GM18951 (cell line): ENCODE results near the gene KCNA5.

Source experiments
- POLR2A ChIP-seq: IDR thresholded peaks from 4 replicates; pipeline ENCODE4 v1.6.1; 2011; ENCODE audit warnings: mild to moderate bottlenecking; ENCODE audit not compliant: insufficient read length, insufficient read depth; ENCODE audit errors: extremely low read depth
- in situ Hi-C: fragments of 300-500 bp; cut with MboI; formaldehyde crosslinking; loops from one replicate; pipeline ENCODE4 v1.12.0; 2022; ENCODE audit warnings: low sequenced_read_pairs, mixed read lengths, inconsistent platforms; ENCODE audit not compliant: unreplicated experiment

Gene KCNA5

GRCh38 chr12:5043589-5044419, at the start of gene KCNA5:
KCNA5 (plus strand) TSS chr12:5043879; CDS start chr12:5044148, 269 bp downstream.
- TF ChIP-seq POLR2A, result no peak
- in situ Hi-C loops, result no loop called here

GRCh38 chr12:4994622-4995021, 49.1 kb upstream of the KCNA5 start:
- in situ Hi-C loops, result loop anchor here (10.0 kb wide), 1 partner anchor 130 kb away; no protein-coding TSS in a partner anchor
- TF ChIP-seq POLR2A, result no peak

GRCh38 chr12:4996714-4997113, 47.0 kb upstream of the KCNA5 start:
- TF ChIP-seq POLR2A, result no peak
- in situ Hi-C loops, result loop anchor here (10.0 kb wide), 1 partner anchor 132 kb away; no protein-coding TSS in a partner anchor

GRCh38 chr12:4997939-4998338, 45.7 kb upstream of the KCNA5 start:
- in situ Hi-C loops, result loop anchor here (10.0 kb wide), 1 partner anchor 133 kb away; no protein-coding TSS in a partner anchor

GRCh38 chr12:5000204-5000603, 43.5 kb upstream of the KCNA5 start:
- TF ChIP-seq POLR2A, result no peak
- in situ Hi-C loops, result no loop called here

More at GRCh38 chr12:4997939-4998338, 45.7 kb upstream of the KCNA5 start:
- TF ChIP-seq POLR2A, result no peak

- no peak for TF ChIP-seq POLR2A
- in situ Hi-C loops, result no loop called here
These were observed 42.9 kb upstream of the KCNA5 start for GRCh38 chr12:5000658-5001385.

- in situ Hi-C loops, result no loop called here
- TF ChIP-seq POLR2A, result no peak
These were observed 40.5 kb upstream of the KCNA5 start for GRCh38 chr12:5003025-5003666.

GRCh38 chr12:5008661-5009060, 35.0 kb upstream of the KCNA5 start:
- TF ChIP-seq POLR2A, result no peak
- in situ Hi-C loops, result no loop called here

GRCh38 chr12:5010151-5010550, 33.5 kb upstream of the KCNA5 start:
- no peak for TF ChIP-seq POLR2A
- in situ Hi-C loops, result no loop called here

- TF ChIP-seq POLR2A, result no peak
- in situ Hi-C loops, result no loop called here
These were observed 31.3 kb upstream of the KCNA5 start for GRCh38 chr12:5012337-5012736.

GRCh38 chr12:5013266-5013730, 30.4 kb upstream of the KCNA5 start:
- TF ChIP-seq POLR2A, result no peak
- in situ Hi-C loops, result no loop called here

- in situ Hi-C loops, result no loop called here
- TF ChIP-seq POLR2A, result no peak
These were observed 29.4 kb upstream of the KCNA5 start for GRCh38 chr12:5014269-5014668.

GRCh38 chr12:5015711-5016492, 27.8 kb upstream of the KCNA5 start:
- in situ Hi-C loops, result no loop called here
- no peak for TF ChIP-seq POLR2A

GRCh38 chr12:5016526-5016925, 27.2 kb upstream of the KCNA5 start:
- in situ Hi-C loops, result no loop called here
- no peak for TF ChIP-seq POLR2A
